HepG2 (cell line): ENCODE data around the gene NELFB. TPM values are rescaled to one million over a fixed set of nuclear protein-coding genes. Genes with fewer than 3 reads are reported as not detected.

Experiments used
- ATF4 ChIP-seq, 2 experiments: fragments of 450-650 bp in 1 of 2; sonication (generic) in 1 of 2; formaldehyde crosslinking; IDR thresholded peaks; 2 replicates each; pipeline versions ENCODE4 v1.5.0 to v1.8.0; 2020 to 2022; ENCODE audit warnings: mild to moderate bottlenecking in 1 of 2, missing genetic modification reagents in 1 of 2
- FOXJ3 ChIP-seq: sonication (generic); formaldehyde crosslinking; IDR thresholded peaks from 2 replicates; pipeline ENCODE4 v1.4.0; 2020; ENCODE audit warnings: missing genetic modification reagents, mild to moderate bottlenecking, borderline replicate concordance
- FUBP1 ChIP-seq: sonication (generic); formaldehyde crosslinking; IDR thresholded peaks from 2 replicates; pipeline ENCODE4 v1.5.1; 2020; ENCODE audit warnings: missing genetic modification reagents, mild to moderate bottlenecking, borderline replicate concordance
- GFI1 ChIP-seq: sonication (generic); formaldehyde crosslinking; IDR thresholded peaks from 2 replicates; pipeline ENCODE4 v1.5.0; 2020; ENCODE audit warnings: missing genetic modification reagents, mild to moderate bottlenecking, borderline replicate concordance
- KMT2B ChIP-seq: IDR thresholded peaks from 2 replicates; pipeline ENCODE4 v1.6.1; 2016; ENCODE audit warnings: missing genetic modification reagents, missing compliant biosample characterization
- NR2F6 ChIP-seq, 2 experiments: IDR thresholded peaks; 2 replicates each; pipeline ENCODE4 v1.6.1; 2016; ENCODE audit warnings: antibody characterized with exemption in 1 of 2, mild to moderate bottlenecking in 1 of 2
- SIX4 ChIP-seq: sonication (generic); formaldehyde crosslinking; IDR thresholded peaks from 2 replicates; pipeline ENCODE4 v1.4.0; 2020; ENCODE audit warnings: missing genetic modification reagents
- SKI ChIP-seq: fragments of 450-650 bp; IDR thresholded peaks from one replicate; pipeline ENCODE4 v1.6.1; 2018; ENCODE audit warnings: mild to moderate bottlenecking; ENCODE audit not compliant: partially characterized antibody
- TBX2 ChIP-seq: sonication (generic); formaldehyde crosslinking; IDR thresholded peaks from 2 replicates; pipeline ENCODE4 v1.5.0; 2020; ENCODE audit warnings: missing genetic modification reagents, mild to moderate bottlenecking, borderline replicate concordance
- TEF ChIP-seq: sonication (generic); formaldehyde crosslinking; IDR thresholded peaks from 2 replicates; pipeline ENCODE4 v1.5.0; 2020; ENCODE audit warnings: missing genetic modification reagents
- YEATS4 ChIP-seq: sonication (generic); formaldehyde crosslinking; IDR thresholded peaks from 2 replicates; pipeline ENCODE4 v1.4.0; 2020; ENCODE audit warnings: missing genetic modification reagents, borderline replicate concordance
- ZNF136 ChIP-seq: sonication (generic); formaldehyde crosslinking; IDR thresholded peaks from 2 replicates; pipeline ENCODE4 v1.8.1; 2022; ENCODE audit warnings: low read depth, mild to moderate bottlenecking, moderate library complexity, missing genetic modification reagents
- ZNF234 ChIP-seq: sonication (generic); formaldehyde crosslinking; conservative IDR thresholded peaks from 2 replicates; pipeline ENCODE4 v1.5.1; 2020; ENCODE audit warnings: mild to moderate bottlenecking, missing genetic modification reagents
- ZNF367 ChIP-seq: sonication (generic); formaldehyde crosslinking; IDR thresholded peaks from 2 replicates; pipeline ENCODE4 v1.4.0; 2020; ENCODE audit warnings: missing genetic modification reagents, borderline replicate concordance
- ZNF432 ChIP-seq: sonication (generic); formaldehyde crosslinking; IDR thresholded peaks from 2 replicates; pipeline ENCODE4 v1.5.0; 2020; ENCODE audit warnings: missing genetic modification reagents, mild to moderate bottlenecking, borderline replicate concordance
- ZNF660 ChIP-seq: sonication (generic); formaldehyde crosslinking; IDR thresholded peaks from 2 replicates; pipeline ENCODE4 v1.5.1; 2020; ENCODE audit warnings: mild to moderate bottlenecking, low read depth, missing genetic modification reagents, borderline replicate concordance
- polyA plus RNA-seq, 8 experiments: library from polyadenylated mRNA; depleted of rRNA in 3 of 8; stranded (reverse) in 7 of 8; unstranded in 1 of 8; fragments of >200 nt; fragmentation: Illumina TruSeq in 4 of 8; extraction: Trizol in 4 of 8; gene quantifications; 2 replicates each; pipeline versions ENCODE4 v1.2.1 to v1.2.3, GENCODE V29; 2011 to 2016; ENCODE audit warnings: low read depth in 4 of 8, missing spikeins in 1 of 8, mixed read lengths in 1 of 8; ENCODE audit not compliant: insufficient read depth in 1 of 8
- total RNA-seq, 5 experiments: library from RNA; depleted of rRNA; stranded (reverse); fragments of >200 nt; fragmentation: Illumina TruSeq; extraction: Trizol; gene quantifications; 2 replicates each; pipeline ENCODE4 v1.2.3, GENCODE V29; 2016; ENCODE audit warnings: low read depth in 1 of 5

The NELFB gene
- total and polyA plus RNA-seq, 2 of the 13 experiments (the other 11 are each of a cell fraction or from before 2014, with no cell fraction given): 26.5 to 45.8 TPM

GRCh38 chr9:137236238-137236935, 18.7 kb upstream of the NELFB start (continued):
- TF ChIP-seq TEF: no peak
- TF ChIP-seq ZNF234 (CRISPR knock-in tag): 0 out of 2 replicates have a peak, but pooled peaks have one; percentile 44
- TF ChIP-seq KMT2B (CRISPR knock-in tag): peak; percentile 61; the same call in 1 of the 2 replicates
- TF ChIP-seq TBX2: peak; percentile 83; the same call in 1 of the 2 replicates
- no peak; the same call in 1 of the 2 replicates for TF ChIP-seq GFI1
- no peak for TF ChIP-seq ZNF432
- TF ChIP-seq FOXJ3 (CRISPR knock-in tag): peak; percentile 60; the same call in 1 of the 2 replicates
- no peak for TF ChIP-seq FUBP1
- no peak for TF ChIP-seq ZNF660 (CRISPR knock-in tag)
- TF ChIP-seq ZNF367 (CRISPR knock-in tag): no peak
- TF ChIP-seq ATF4 (CRISPR knock-in tag; IDR thresholded peaks at IDR 0.05): peak in 1 of 2 experiments; percentile 59; a peak in 2 of 4 replicates
- no peak for TF ChIP-seq SIX4
- peak; percentile 64; the same call in 1 of the 2 replicates for TF ChIP-seq YEATS4
- peak; percentile 91 for TF ChIP-seq NR2F6 (IDR thresholded peaks at IDR 0.05)
- peak; percentile 90 for TF ChIP-seq NR2F6 (CRISPR knock-in tag; IDR thresholded peaks at IDR 0.05)
- TF ChIP-seq SKI: peak; percentile 86
- TF ChIP-seq ZNF136 (CRISPR knock-in tag): no peak
